Measurements from ENCODE around the gene GBX1.

- TF ChIP-seq CTCF (IDR thresholded peaks at IDR 0.05; ENCODE audit: low read depth, low read length, poor library complexity, severe bottlenecking) (no peak), EZH2phosphoT487 (IDR thresholded peaks at IDR 0.05; ENCODE audit: borderline replicate concordance, low read length) (no peak)
Observed at GRCh38 chr7:151128716-151129115, 38.8 kb downstream of the GBX1 start.

All from DOHH2 (cell line).